Osteoblast (primary cell): ENCODE results near the gene AP3S2. TPM values are rescaled to one million over a fixed set of nuclear protein-coding genes. Genes with fewer than 3 reads are reported as not detected.

Experiments used
- DNase-seq: peaks from one replicate; pipeline ENCODE4 v3.0.0; 2011; ENCODE audit warnings: low spot score, mixed read lengths; ENCODE audit not compliant: insufficient read length; ENCODE audit errors: missing footprints
- H2AFZ ChIP-seq: 2 replicates; pipeline ENCODE4 v1.6.0; 2011; ENCODE audit warnings: mild to moderate bottlenecking, low read length
- H3K27ac ChIP-seq: 2 replicates; pipeline ENCODE4 v1.5.1; 2011; ENCODE audit warnings: mild to moderate bottlenecking, low read depth, low read length, moderate library complexity
- H3K27me3 ChIP-seq: 2 replicates; pipeline ENCODE4 v1.6.0; 2012; ENCODE audit warnings: mild to moderate bottlenecking, control low read depth, inconsistent platforms, low read length, moderate library complexity; ENCODE audit not compliant: insufficient read depth
- H3K36me3 ChIP-seq: 2 replicates; pipeline ENCODE4 v1.5.1; 2011; ENCODE audit warnings: mild to moderate bottlenecking, low read length, control low read depth, moderate library complexity; ENCODE audit not compliant: insufficient read depth
- H3K4me1 ChIP-seq: 2 replicates; pipeline ENCODE4 v1.5.1; 2011; ENCODE audit warnings: mild to moderate bottlenecking, low read length, control low read depth, moderate library complexity; ENCODE audit not compliant: insufficient read depth
- H3K4me2 ChIP-seq: 2 replicates; pipeline ENCODE4 v1.6.0; 2011; ENCODE audit warnings: mild to moderate bottlenecking, low read length; ENCODE audit not compliant: insufficient read depth
- H3K4me3 ChIP-seq: fragments of 200-600 bp; sonication (generic); 3 replicates; pipeline ENCODE4 v1.5.1; 2012; ENCODE audit warnings: mild to moderate bottlenecking, low read length, inconsistent platforms; ENCODE audit not compliant: insufficient read depth
- H3K79me2 ChIP-seq: 2 replicates; pipeline ENCODE4 v1.6.0; 2012; ENCODE audit warnings: mild to moderate bottlenecking, low read length, control low read depth, inconsistent platforms; ENCODE audit not compliant: insufficient read depth
- H3K9me3 ChIP-seq: 2 replicates; pipeline ENCODE4 v1.5.1; 2011; ENCODE audit warnings: low read depth, low read length, control low read depth
- H4K20me1 ChIP-seq: 2 replicates; pipeline ENCODE4 v1.6.0; 2012; ENCODE audit warnings: mild to moderate bottlenecking, low read length, control low read depth; ENCODE audit not compliant: insufficient read depth
- CTCF ChIP-seq: IDR thresholded peaks from 2 replicates; pipeline ENCODE4 v1.5.1; 2011; ENCODE audit warnings: mild to moderate bottlenecking, low read depth, low read length, moderate library complexity; ENCODE audit errors: extremely low read depth
- total RNA-seq: library from RNA; depleted of rRNA; stranded (reverse); fragments of >200 nt; gene quantifications from 2 replicates; pipeline ENCODE4 v1.2.3, GENCODE V29; 2012

Gene AP3S2
- total RNA-seq, 1 donor: 63.7 TPM

DNA sequence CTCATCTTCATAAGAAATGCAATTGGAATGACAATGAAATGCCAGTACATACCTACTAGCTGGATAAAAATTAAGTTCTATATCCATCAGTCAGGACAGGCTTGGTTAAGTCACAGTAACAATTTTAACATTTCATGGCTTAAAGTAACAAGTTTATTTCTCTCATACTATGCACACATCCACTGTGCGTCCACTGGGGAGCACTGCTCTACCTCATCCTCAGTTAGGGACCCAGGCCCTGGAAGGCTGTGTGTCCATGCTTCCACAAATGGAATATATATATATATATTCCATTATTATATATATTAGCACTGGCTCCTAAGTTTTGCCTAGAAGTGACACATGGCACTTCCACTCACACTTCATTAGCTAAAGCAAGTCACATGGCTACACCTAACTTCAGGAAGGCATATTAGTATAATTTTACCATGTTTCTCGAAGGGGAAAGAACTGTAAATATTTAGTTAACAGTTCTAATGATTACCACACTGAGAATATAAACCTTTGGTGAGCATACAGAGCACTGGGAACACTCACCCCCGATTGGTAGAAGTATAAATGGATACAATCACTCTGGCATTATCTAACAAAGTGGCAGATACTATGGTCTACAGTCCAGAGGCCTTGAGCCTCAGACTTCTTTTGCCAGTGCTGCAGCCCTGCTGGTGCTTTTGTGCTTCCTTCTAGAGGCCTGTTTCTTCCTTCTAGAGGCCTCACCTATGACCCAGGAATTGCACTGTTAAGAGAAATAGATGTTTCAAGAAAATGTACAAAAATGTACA, 28.6 kb downstream of the AP3S2 start:
- no peak overlapping the region for H3K4me3 ChIP-seq
- H3K36me3 ChIP-seq: peaks cover 37% of the 10 kb centered on the region
- no peak for DNase-seq
- H4K20me1 ChIP-seq: no peaks in the 10 kb centered on the region
- H3K27me3 ChIP-seq: no peaks in the 10 kb centered on the region
- H2AFZ ChIP-seq: no peak overlapping the region
- peaks cover 3% of the 10 kb centered on the region for H3K79me2 ChIP-seq
- no peak overlapping the region for H3K4me2 ChIP-seq
- H3K4me1 ChIP-seq: peaks cover 2% of the 10 kb centered on the region
- no peak for TF ChIP-seq CTCF
- H3K9me3 ChIP-seq: no peaks in the 10 kb centered on the region
- H3K27ac ChIP-seq: no peak overlapping the region

DNA sequence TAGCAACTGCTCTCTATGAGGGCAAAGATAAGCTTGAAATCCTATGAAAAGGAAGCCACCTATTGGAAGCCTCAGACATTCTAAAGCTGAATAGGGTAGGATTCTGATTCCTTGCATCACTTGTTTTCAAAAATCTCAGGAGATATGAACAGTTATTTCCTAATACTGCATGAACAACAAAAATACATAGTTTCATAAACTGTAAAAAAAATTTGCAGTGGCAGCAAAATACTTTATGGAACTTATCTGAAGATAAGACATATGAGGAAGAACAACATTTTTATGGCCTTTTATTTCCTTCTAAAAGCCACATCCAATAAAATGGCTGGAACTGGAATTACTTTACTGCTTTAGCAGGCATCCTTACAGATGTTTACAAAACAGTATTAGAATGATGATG, 29.9 kb downstream of the AP3S2 start:
- Histone ChIP-seq H3K4me3 (no peak overlapping the region), H3K79me2 (peaks cover 3% of the 10 kb centered on the region), H3K9me3 (no peaks in the 10 kb centered on the region), H3K4me2 (no peak overlapping the region), H4K20me1 (no peaks in the 10 kb centered on the region), H3K4me1 (peaks cover 2% of the 10 kb centered on the region), H3K27me3 (no peaks in the 10 kb centered on the region), H3K27ac (no peak overlapping the region), H2AFZ (no peak overlapping the region), H3K36me3 (peaks cover 41% of the 10 kb centered on the region)
- DNase-seq: no peak
- TF ChIP-seq CTCF: peak; percentile 18

DNA sequence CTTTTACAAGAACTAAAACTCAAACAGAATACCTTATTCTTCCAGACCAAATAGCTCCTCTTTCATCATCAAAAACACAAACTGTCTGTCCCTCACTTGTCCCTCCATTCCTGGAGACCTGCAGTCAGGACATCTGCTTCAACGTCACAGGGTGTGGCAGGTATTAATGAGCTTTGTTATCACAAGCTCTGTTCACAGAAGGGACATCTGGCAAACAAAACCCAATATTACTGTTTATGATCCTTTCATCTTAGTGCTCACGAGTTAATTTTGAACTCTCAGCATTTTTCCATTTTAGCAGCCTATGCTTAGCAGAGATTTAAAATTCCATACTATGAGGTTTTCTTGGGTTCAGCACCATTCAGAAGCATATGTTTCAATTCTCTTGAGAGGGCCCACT, 32.9 kb downstream of the AP3S2 start:
- Histone ChIP-seq H4K20me1 (no peaks in the 10 kb centered on the region), H3K4me3 (no peak overlapping the region), H3K27ac (no peak overlapping the region), H3K9me3 (no peaks in the 10 kb centered on the region), H2AFZ (no peak overlapping the region), H3K27me3 (no peaks in the 10 kb centered on the region), H3K79me2 (peaks cover 3% of the 10 kb centered on the region), H3K4me1 (peaks cover 2% of the 10 kb centered on the region), H3K4me2 (no peak overlapping the region), H3K36me3 (peaks cover 41% of the 10 kb centered on the region)
- no peak for TF ChIP-seq CTCF
- DNase-seq: no peak

DNA sequence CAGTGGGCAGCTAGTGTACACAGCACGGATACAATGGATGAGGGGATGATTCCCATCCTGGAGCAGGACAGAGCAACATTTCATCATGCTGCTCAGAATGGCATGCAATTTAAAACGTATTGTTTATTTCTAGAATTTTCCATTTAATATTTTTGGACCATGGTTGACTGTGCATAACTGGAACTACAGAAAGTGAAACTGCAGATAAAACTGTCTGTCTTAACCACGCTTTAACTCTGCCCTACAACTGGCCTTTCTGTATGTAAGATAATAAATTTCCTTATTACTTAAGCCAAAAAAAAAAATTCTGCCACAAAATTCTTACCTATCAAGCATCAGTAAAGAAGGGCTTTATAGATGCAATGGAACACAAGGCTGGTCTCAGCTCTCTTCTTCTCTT, 33.4 kb downstream of the AP3S2 start:
- Histone ChIP-seq H3K9me3 (no peaks in the 10 kb centered on the region), H4K20me1 (no peaks in the 10 kb centered on the region), H3K4me2 (no peak overlapping the region), H3K27ac (no peak overlapping the region), H3K4me3 (no peak overlapping the region), H3K4me1 (peaks cover 2% of the 10 kb centered on the region), H3K27me3 (no peaks in the 10 kb centered on the region), H3K36me3 (peaks cover 37% of the 10 kb centered on the region), H2AFZ (no peak overlapping the region), H3K79me2 (peaks cover 3% of the 10 kb centered on the region)
- no peak for DNase-seq
- no peak for TF ChIP-seq CTCF
